Keratinocyte (primary cell): ENCODE measurements around the gene SRSF1. TPM values are rescaled to one million over a fixed set of nuclear protein-coding genes. Genes with fewer than 3 reads are reported as not detected.

Source experiments
- DNase-seq: peaks from one replicate; pipeline ENCODE4 v3.0.0-alpha.2; 2011; ENCODE audit warnings: low read depth, missing footprints, low spot score
- FAIRE-seq: peaks from 2 replicates; lab custom pipeline; 2011; peaks lifted over from hg19 to GRCh38; lab: Jason Lieb, UNC
- H2AFZ ChIP-seq: 2 replicates; pipeline ENCODE4 v1.6.0; 2012; ENCODE audit warnings: low read length, control low read depth, inconsistent platforms; ENCODE audit not compliant: control insufficient read depth
- H3K27ac ChIP-seq: 2 replicates; pipeline ENCODE4 v1.5.1; 2011; ENCODE audit warnings: low read length; ENCODE audit not compliant: control insufficient read depth, insufficient read depth
- H3K27me3 ChIP-seq: 3 replicates; pipeline ENCODE4 v1.6.0; 2011; ENCODE audit warnings: low read length; ENCODE audit not compliant: control insufficient read depth, insufficient read depth; ENCODE audit errors: extremely low read depth
- H3K36me3 ChIP-seq, 2 experiments: 2 replicates in 1 of 2; 3 replicates in 1 of 2; pipeline ENCODE4 v1.5.1; 2011; ENCODE audit warnings: low read length in 2 of 2, mild to moderate bottlenecking in 1 of 2; ENCODE audit not compliant: control insufficient read depth in 2 of 2, insufficient read depth in 2 of 2; ENCODE audit errors: extremely low read depth in 1 of 2
- H3K4me1 ChIP-seq: 3 replicates; pipeline ENCODE4 v1.5.1; 2011; ENCODE audit warnings: low read length; ENCODE audit not compliant: control insufficient read depth, insufficient read depth; ENCODE audit errors: extremely low read depth
- H3K4me2 ChIP-seq: 3 replicates; pipeline ENCODE4 v1.6.0; 2011; ENCODE audit warnings: low read depth, low read length; ENCODE audit not compliant: control insufficient read depth, insufficient read depth; ENCODE audit errors: extremely low read depth
- H3K4me3 ChIP-seq, 3 experiments: fragments of 200-600 bp in 1 of 3; sonication (generic) in 1 of 3; 2 replicates in 2 of 3; 3 replicates in 1 of 3; pipeline ENCODE4 v1.5.1; 2011 to 2016; ENCODE audit warnings: low read length in 3 of 3, mild to moderate bottlenecking in 3 of 3, control low read depth in 2 of 3, inconsistent platforms in 1 of 3, low read depth in 1 of 3, mixed read lengths in 1 of 3, mixed run types in 1 of 3, moderate library complexity in 1 of 3; ENCODE audit not compliant: control insufficient read depth in 2 of 3, insufficient read depth in 2 of 3; ENCODE audit errors: extremely low read depth in 1 of 3
- H3K79me2 ChIP-seq: 2 replicates; pipeline ENCODE4 v1.6.0; 2012; ENCODE audit warnings: low read length; ENCODE audit not compliant: control insufficient read depth, insufficient read depth
- H3K9ac ChIP-seq: 3 replicates; pipeline ENCODE4 v1.6.0; 2011; ENCODE audit warnings: low read length; ENCODE audit not compliant: control insufficient read depth, insufficient read depth; ENCODE audit errors: extremely low read depth
- H3K9me1 ChIP-seq: 3 replicates; pipeline ENCODE4 v1.6.0; 2011; ENCODE audit warnings: low read length; ENCODE audit not compliant: control insufficient read depth, insufficient read depth; ENCODE audit errors: extremely low read depth
- H3K9me3 ChIP-seq: 2 replicates; pipeline ENCODE4 v1.5.1; 2012; ENCODE audit warnings: low read depth, low read length; ENCODE audit not compliant: control insufficient read depth
- H4K20me1 ChIP-seq: 3 replicates; pipeline ENCODE4 v1.6.0; 2011; ENCODE audit warnings: low read length; ENCODE audit not compliant: control insufficient read depth, insufficient read depth; ENCODE audit errors: extremely low read depth
- CTCF ChIP-seq, 3 experiments: IDR thresholded peaks in 1 of 3; conservative IDR thresholded peaks in 1 of 3; optimal IDR thresholded peaks in 1 of 3; 2 replicates in 2 of 3; 3 replicates in 1 of 3; pipeline versions ENCODE3 to v1.5.1; 2011; ENCODE audit warnings: low read length in 3 of 3, mild to moderate bottlenecking in 3 of 3, moderate library complexity in 2 of 3, control low read depth in 1 of 3, inconsistent platforms in 1 of 3; ENCODE audit not compliant: insufficient read depth in 2 of 3; ENCODE audit errors: extremely low read depth in 1 of 3
- EZH2 ChIP-seq: IDR thresholded peaks from one replicate; pipeline ENCODE4 v1.6.1; 2012; ENCODE audit warnings: inconsistent platforms, mild to moderate bottlenecking, low read length, moderate library complexity
- dilution Hi-C: fragments of 300-500 bp; cut with MboI; formaldehyde crosslinking; loops from one replicate; pipeline ENCODE4 v1.7.0; 2020; ENCODE audit warnings: low sequenced_read_pairs; ENCODE audit not compliant: extremely low pct_ligation_motif_present
- polyA plus RNA-seq, 5 experiments: library from polyadenylated mRNA; depleted of rRNA in 3 of 5; stranded (reverse) in 3 of 5; stranded (forward) in 1 of 5; unstranded in 1 of 5; fragments of >200 nt; gene quantifications; 1 replicate in 1 of 5; 2 replicates in 3 of 5; 3 replicates in 1 of 5; pipeline versions ENCODE4 v1.2.1 to v1.2.3, GENCODE V29; 2011 to 2012; ENCODE audit warnings: missing spikeins in 2 of 5, low read depth in 1 of 5, low replicate concordance in 1 of 5

SRSF1 gene
- polyA plus RNA-seq, 1 donor (not counting 4 experiments of a cell fraction or from before 2014, with no cell fraction given), result 272 TPM

GRCh38 chr17:57957886-57958285, 49.2 kb downstream of the SRSF1 start:
- Histone ChIP-seq H4K20me1 (no peaks in the 10 kb centered on the region), H3K9me3 (no peaks in the 10 kb centered on the region), H3K9ac (no peak overlapping the region), H3K4me2 (no peak overlapping the region), H3K27ac (no peak overlapping the region), H2AFZ (no peak overlapping the region), H3K27me3 (peaks cover 4% of the 10 kb centered on the region), H3K79me2 (peaks cover 11% of the 10 kb centered on the region), H3K36me3 (no peaks in the 10 kb centered on the region), H3K4me1 (peaks cover 19% of the 10 kb centered on the region), H3K4me3 (no peak overlapping the region), H3K9me1 (no peaks in the 10 kb centered on the region)
- DNase-seq (no peak), FAIRE-seq (no peak)
- TF ChIP-seq CTCF (optimal IDR thresholded peaks at IDR 0.05 in 1 of 3, IDR thresholded peaks at IDR 0.05 in 1 of 3, conservative IDR thresholded peaks at IDR 0.05 in 1 of 3; ENCODE audit: extremely low read depth in 1 of 3, insufficient read depth in 2 of 3, low read length in 3 of 3) (no peak), EZH2 (no peak)
- dilution Hi-C loops, result no loop called here

GRCh38 chr17:57957120-57957850, 49.8 kb downstream of the SRSF1 start:
- Histone ChIP-seq H4K20me1 (no peaks in the 10 kb centered on the region), H3K79me2 (peaks cover 14% of the 10 kb centered on the region), H3K4me1 (peaks cover 21% of the 10 kb centered on the region), H3K27me3 (peaks cover 1% of the 10 kb centered on the region), H3K4me3 (no peak overlapping the region), H3K4me2 (no peak overlapping the region), H3K9ac (no peak overlapping the region), H3K9me1 (no peaks in the 10 kb centered on the region), H2AFZ (no peak overlapping the region), H3K36me3 (no peaks in the 10 kb centered on the region), H3K9me3 (no peaks in the 10 kb centered on the region), H3K27ac (no peak overlapping the region)
- dilution Hi-C loops, result no loop called here
- FAIRE-seq (no peak), DNase-seq (no peak)
- TF ChIP-seq EZH2 (no peak), CTCF (optimal IDR thresholded peaks at IDR 0.05 in 1 of 3, IDR thresholded peaks at IDR 0.05 in 1 of 3, conservative IDR thresholded peaks at IDR 0.05 in 1 of 3; ENCODE audit: extremely low read depth in 1 of 3, insufficient read depth in 2 of 3, low read length in 3 of 3) (no peak)
